ENCODE results near the gene GCNT1.

GCNT1 gene

DNA sequence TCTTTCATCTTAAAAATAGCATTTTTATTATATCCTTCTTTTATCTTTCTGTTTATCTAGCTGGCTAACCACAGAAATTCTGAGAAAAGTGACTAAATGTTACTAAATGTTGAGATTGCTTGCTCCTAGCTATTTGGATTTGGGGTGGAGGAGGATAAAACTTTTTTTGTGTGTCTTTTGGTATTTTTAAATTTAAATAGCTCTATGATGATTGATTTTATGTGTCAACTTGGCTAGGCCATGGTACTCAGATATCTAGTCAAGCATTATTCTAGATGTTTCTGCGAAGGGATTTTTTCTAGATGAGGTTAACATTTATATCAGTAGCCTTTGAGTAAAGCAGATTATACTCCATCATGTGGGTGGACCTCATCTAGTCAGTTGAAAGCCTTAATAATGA lies 75.0 kb downstream of the GCNT1 start:
- DNase-seq (no peak), ATAC-seq (no peak)

DNA sequence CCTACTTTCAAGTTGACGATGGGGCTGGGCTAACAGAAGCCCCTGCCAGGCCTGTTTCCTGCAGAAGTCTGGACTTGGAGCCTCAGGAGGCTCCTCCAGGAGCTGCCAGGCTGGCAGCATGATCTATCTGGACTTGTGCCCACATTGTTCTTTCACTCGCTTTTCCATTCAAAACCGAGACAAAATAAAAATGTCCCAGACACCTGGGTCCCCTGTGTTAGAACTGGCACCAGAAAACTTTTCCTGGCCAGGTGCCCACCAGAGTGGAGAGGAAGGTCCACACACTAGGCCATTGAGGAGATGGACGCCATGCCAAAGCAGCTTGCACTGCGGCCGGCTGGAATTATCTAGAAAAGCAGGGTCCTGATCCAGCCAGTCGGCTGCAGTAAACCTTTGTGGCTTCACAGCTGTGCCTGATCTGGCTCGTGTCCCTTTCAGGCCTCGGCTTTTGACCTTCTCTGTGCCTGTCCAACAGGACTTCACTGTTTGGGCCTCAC lies 78.2 kb downstream of the GCNT1 start:
- ATAC-seq (no peak), DNase-seq (no peak)

GRCh38 chr9:76539180-76539579 lies 80.2 kb downstream of the GCNT1 start:
- ATAC-seq, result no peak
- DNase-seq, result no peak

GRCh38 chr9:76542360-76542759 lies 83.4 kb downstream of the GCNT1 start:
- ATAC-seq, result no peak

DNA sequence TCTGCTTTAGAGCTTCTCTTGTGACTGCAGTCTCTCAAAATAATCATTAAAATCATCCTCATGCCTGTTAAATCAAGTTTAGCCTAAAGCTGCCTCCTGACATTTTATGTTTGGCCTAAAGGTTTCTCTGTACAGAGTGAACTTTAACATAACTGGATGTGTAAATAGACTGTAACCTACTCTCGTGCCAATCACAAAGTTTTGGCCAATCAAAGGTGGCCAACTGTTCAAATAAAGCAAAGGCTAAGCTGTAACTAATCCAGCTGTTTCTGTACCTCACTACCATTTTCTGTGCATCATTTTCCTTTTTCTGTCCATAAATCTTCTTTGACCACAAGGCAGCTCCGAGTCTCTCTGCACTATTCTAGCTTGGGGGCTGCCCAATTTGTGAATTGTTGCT lies 86.2 kb downstream of the GCNT1 start:
- no peak for ATAC-seq
- no peak for DNase-seq

More at GRCh38 chr9:76542360-76542759, 83.4 kb downstream of the GCNT1 start:
- DNase-seq, result no peak

- ATAC-seq, result no peak
- no peak for DNase-seq
These were observed 93.2 kb downstream of the GCNT1 start for GRCh38 chr9:76552181-76552580.

DNA sequence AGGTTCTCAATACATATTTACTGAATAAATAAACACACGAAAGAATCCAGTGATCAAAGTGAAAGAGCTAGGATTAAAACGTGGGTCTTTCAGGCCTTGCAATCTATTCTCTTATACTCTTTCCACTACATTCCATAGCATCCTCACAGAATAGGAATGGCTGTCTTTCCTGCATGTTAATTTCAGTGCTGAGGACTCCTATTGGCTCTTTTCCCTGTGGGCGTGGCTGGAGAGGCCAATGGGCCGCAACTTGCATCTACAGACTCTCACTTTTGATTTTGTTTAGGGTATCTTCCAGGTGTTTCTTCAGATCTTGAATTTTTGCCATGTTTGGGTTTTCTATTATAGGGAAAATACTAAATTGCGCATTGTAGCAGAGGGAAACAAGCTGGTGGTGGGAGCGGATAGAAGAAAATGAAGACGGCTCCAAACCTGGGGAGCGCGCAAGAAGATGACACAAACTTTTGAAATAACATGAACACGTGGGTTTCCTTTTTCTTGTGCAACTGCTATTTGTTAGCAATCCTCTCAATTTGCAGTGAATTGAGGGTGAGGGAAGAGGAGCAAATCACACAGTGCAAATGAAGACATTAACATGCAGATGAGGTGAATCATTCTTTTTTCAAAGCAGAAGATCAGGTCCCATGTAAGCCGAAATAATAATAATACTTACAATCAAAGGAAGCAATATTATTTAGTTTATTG lies 93.9 kb downstream of the GCNT1 start:
- no peak for ATAC-seq

DNA sequence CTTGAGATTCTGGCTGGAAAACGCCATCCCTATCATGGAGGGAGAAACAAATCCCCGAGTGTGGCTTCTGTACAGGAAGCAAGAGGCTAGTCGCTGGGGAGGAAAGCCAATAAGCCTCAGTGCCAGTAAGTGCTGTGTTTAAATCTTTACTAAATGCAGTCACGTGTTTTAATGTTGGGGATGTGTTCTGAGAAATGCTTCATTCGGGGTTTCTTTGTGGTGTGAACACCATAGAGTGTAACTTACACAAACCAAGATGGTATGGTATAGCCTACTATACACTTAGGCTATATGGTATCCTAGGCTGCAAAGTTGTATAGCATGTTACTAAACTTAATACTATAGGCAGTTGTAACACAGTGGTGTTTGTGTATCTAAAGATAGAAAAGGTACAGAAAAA lies 94.7 kb downstream of the GCNT1 start:
- DNase-seq (no peak), ATAC-seq (no peak)

More for the DNA sequence above, 93.9 kb downstream of the GCNT1 start:
- DNase-seq, result no peak
